ENCODE data around the gene LAMA4.

GRCh38 chr6:112188906-112189305, 65.5 kb downstream of the LAMA4 start:
- TF ChIP-seq CTCF (IDR thresholded peaks at IDR 0.05) (no peak), POLR2A (IDR thresholded peaks at IDR 0.05) (no peak)
